GM19372 (cell line): ENCODE data around the gene CSNK1G2.

Experiments used
- ATAC-seq: cut with Tn5 transposase; IDR thresholded peaks from one replicate; pipeline ENCODE4 v1.9.1; 2021; ENCODE audit warnings: mild to moderate bottlenecking, low read depth, moderate library complexity; ENCODE audit not compliant: unreplicated experiment

The CSNK1G2 gene

GRCh38 chr19:1943661-1944087 lies 2.7 kb downstream of the CSNK1G2 start:
- no peak for ATAC-seq

DNA sequence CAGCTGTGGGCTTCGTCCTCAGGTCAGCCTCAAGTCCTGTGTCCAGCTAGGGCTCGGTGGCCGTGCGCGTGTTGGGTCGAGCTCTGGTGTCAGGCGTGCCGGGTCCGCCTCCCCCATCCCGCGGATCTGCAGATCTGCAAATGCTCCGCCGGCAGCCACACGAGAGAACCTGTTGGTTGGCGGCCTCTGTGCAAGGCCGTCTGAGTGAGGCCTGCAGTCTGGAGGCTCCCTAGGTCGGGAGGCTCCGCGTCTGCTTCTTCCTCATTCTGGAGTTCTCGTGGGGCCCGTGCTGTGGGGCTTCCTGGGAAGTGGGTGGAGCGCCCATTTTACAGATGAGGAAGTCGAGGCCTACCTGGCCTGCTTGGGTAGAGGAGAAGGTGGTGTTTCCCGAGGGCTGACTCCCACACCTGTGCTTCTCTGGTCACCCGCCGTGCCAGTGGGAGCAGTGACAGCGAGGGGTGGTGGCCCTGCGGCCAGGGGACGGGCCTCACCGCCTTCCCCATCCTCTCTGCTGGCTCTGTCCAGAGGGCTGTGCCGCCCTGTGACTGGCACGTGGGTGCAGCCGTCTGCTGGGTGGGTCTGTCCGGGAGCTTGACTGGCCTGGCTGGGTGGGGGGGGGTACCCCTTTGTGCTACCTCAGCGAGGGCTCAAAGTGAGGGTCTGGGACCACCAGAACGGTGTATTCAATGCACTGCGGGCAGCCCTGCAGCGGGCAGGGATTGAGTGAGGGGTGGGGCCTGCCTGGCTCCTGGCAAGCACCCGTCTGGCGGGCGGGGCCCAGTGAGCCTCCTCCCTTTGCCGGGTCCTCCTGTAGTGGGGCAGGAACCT lies 3.3 kb downstream of the CSNK1G2 start:
- ATAC-seq = no peak

DNA sequence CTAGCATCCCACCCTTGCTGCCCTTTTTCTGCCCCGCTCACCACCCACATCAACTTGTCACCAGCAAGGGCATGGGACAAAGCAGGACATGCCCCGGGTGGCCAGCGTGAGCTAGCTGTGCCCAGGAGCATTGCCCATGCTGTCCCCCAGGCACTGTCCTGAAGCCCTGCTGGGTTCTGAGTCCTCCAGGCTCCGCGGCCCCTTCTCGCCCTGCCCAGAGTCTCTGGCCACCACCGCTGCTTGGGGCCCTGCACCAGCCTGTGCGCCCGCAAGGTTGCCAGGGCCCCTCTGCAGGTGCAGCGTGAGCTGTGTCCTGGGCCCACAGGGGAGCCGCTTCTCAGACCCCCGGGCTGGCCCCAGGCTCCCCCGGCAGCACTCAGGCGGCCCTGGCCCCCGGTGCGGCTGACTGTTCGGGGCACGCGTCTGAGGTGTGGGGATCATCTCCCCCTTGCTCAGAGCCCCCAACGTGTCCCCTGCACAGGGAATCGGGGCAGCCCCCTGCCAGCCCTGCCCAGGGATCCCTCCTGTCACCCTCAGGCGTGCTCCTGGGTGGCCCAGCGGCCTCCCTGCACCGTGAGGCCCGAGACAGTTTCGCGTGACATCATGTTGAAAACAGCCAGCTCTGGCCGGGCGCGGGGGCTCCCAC lies 4.1 kb downstream of the CSNK1G2 start:
- ATAC-seq = no peak

- no peak for ATAC-seq
Observed at GRCh38 chr19:1945899-1946298, 4.9 kb downstream of the CSNK1G2 start.

- no peak for ATAC-seq
Observed at GRCh38 chr19:1947651-1948209, 6.8 kb downstream of the CSNK1G2 start.

DNA sequence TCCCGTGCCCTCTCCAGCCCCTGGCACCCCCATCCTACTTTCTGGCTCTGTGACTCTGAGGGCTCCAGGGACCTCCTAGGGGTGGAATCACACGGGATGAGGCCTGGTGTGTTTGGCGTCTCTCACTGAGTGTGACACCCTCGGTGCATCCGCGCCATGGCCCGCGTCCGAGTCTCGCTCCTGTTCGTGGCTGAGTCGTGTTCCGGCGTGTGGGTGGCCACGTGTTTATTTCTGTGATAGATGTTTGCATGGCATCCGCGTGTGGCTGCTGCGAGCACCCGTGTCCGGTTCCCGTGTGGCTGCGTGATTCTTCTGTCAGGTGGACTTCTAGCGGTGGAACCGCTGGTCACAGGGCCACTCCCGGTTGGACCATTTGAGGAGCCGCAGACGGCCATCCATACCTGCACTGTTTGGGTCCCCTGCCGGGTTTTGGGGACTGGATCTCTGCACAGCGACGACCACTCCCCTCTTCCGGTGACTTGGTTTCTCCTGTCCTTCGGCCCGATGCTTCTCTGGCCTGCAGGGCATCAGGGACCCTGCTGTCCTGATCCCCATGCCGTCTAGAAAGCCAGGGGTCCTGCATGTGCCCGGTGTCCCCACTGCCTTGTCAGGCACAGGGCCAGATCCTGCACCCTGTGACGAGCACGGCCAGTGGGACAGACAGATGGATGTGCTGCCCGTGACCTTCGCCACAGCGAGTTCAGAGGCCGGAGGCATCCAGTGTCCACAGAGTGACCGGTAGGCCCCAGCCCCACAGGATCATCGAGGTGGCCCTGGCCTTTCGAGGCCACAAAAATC lies 8.5 kb downstream of the CSNK1G2 start:
- no peak for ATAC-seq

GRCh38 chr19:1950640-1951039 lies 9.7 kb downstream of the CSNK1G2 start:
- no peak for ATAC-seq

GRCh38 chr19:1952635-1953034 lies 11.7 kb downstream of the CSNK1G2 start:
- no peak for ATAC-seq

DNA sequence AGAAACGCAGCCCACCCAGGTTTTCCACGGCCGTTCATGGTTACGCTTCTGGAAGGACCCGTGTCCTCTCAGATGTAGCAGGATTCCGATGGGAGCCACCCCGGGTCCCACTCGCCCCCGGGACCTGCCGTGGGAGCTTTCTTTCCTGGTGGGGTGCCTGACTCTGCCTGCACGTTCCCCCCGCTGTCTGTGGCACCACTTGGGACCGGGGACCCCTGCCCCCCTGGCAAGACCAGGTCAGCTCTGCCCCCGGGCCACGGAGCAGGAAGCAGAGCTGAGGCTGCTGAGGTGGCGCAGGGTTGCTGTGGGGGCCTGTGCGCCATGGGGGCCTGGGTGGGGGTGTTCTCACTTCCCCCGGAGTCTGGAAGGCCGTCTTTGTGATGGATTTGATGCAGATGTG lies 12.1 kb downstream of the CSNK1G2 start:
- no peak for ATAC-seq

DNA sequence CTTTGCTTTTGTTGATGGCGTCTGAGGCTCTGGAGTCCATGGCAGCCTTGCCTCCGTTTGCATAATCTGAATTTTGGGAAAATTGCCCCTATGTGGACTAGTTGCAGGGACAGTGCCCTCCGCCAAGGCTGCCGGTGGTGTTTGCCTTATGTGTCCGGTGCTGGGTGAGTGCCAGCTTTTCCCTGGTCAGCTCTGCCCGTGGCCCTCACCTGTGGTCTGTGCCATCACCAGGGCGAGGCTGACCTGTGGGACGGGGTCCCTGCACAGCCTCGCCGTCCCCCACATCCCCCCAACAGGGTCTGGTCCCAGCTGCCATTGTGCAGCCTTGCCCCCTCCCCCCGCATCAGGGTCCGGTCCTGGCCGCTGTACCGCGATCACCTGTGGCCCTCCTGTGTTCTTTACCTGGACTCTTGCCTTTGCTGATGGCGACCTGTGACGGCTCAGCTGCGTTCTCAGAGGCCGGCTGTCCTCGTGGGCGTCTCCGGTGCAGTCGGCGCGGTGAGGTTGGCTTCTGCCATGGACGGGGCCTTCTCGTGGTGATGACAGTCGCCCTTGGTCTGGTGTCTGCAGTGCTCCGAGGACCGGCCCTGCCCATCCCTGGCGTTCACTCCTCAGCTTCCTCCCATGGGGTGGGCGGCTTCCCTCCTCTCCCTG lies 12.6 kb downstream of the CSNK1G2 start:
- no peak for ATAC-seq

DNA sequence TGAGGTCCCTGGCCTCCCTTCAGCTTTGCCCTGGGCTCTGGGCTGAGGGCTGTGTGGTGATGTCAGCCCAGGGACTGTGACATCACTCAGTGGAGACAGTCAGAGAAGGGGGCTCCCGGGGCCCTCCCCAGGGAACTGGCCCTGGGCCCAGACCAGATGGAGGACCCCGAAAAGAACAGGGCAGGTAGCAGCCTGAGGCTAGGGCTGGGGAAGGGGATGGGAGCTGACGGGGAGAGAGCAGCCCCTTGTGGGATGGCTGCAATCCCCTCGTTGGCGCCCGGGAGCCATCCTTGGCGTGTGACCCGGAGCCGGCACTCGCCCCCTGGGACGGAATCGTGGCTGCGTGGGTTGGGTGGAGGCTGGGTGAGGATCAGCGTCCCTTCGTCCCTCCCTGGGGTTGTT lies 13.6 kb downstream of the CSNK1G2 start:
- no peak for ATAC-seq

DNA sequence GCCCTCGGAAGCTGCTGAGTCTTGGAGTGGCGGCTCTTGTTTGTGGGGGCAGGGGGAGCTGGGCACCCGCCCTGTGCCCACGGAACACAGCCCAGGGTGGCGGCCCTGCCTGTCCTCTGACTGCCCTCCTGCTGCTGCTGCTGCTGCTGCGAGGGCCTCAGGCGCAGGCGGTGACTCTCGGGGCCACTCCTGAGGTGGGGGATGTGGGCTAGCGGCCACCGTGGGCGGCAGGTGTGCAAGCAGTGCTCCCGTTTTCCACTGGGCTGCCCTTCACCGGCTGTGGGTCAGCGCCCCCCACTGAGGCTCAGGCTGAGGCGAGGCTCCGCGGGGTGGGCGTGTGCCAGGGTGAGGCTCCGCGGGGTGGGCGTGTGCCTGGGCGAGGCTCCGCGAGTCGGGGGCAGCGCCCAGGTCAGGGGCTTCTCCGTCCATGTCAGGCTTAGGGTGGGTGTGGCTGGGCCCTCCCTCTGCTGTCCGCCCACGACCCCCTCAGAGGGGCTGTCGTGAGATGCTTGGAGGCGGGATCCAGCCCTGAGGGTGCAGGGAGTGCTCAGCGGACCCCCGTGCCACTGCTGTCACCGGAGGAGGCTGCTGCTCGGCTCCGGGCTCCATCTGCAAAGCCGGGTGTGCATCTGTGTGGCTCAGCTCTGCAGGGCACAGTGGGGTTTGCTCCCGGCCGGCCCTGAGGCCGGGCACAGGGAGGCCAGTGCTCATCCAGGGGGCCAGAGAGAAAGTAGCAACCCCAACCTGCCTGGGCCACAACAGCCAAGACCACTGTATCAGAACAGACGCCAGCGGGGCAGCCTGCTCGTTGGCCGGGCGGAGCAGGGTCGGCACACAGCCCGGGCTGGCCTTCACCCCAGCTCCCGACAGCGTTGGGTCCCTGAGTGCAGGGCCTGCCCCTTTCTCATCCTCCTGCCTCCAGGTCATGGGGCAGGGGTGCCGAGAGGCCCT lies 14.5 kb downstream of the CSNK1G2 start:
- no peak for ATAC-seq

DNA sequence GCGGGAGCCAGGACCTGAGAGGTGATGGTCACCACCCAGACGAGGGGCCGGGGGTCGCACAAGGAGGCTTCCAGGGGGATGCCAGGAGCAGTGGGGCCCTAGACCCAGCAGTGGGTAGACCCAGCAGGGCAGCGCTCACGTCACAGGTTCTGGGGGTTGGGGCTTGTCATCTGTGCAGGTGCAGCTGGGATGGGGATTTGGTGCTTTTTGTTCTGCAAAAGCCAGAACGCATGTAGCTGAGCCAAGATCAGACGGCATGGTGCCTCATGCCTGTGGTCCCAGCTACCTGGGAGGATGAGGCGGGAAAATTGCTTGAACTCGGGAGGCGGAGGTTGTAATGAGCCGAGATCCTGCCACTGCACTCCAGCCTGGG lies 15.1 kb downstream of the CSNK1G2 start:
- no peak for ATAC-seq

DNA sequence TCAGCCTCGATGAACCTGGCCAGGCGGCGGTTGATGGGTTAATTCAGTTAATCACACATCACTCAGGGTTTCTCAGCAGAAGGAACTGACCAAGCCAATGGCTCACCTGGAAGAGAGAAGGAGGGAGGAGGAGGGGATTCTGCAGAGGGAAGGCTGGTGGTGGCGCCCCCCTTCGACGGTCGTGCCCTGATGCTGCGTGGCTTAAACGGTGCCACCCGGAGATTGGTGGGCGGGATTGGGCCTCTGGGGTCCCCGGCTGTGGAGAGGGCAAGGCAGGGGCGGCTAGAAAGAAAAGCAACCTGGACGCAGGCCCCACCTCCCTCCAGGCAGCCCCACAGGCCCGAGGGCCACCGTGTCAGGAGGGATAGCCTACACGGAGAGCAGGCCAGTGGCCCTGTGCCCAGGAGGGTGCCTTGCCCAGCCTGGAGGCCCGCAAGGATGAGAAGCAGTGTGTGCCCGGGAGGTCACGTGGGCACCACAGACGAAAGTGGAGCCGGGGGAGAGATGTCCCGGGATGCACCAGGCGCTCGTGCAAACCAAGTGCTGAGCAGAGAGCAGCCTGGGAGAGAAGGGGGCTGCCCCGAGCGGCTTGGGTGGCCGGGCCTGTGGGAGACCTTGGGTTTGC lies 16.0 kb downstream of the CSNK1G2 start:
- ATAC-seq = no peak

DNA sequence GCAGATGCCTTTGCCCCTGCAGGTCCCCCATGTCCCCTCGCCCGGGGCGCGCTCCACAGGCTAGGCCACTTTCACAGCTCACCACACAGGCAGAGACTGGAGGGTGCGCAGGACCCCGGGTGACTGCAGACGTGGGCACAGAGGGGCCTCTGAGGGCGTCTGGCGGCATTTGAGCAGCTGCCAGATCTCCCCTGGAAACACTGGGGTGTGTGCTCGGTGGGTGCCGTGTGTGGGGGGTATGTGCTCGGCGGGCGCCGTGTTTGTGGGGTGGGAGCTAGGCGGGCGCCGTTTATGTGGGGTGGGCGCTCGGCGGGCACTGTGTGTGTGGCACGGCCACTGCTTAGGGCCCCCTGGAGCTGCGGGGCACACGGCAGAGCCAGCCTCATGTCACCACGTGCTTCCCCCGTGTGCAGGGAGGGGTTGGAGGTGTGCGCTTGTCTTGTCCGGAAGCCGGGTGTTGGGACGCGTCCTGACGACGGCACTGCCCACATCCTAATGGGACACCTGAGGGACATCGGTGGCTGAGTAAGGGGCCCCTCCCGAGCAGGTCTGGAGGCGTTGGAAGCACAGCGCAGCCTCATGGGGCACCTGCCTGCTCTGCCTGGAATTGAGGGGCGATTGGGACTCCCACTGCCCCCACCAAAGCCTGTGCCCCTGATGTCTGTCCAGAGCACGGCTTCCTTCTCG lies 16.7 kb downstream of the CSNK1G2 start:
- ATAC-seq = no peak

GRCh38 chr19:1959928-1960589 lies 19.1 kb downstream of the CSNK1G2 start:
- ATAC-seq = no peak

GRCh38 chr19:1961000-1961883 lies 20.3 kb downstream of the CSNK1G2 start:
- no peak for ATAC-seq
